Esophagus squamous epithelium (tissue), 4 donors: ENCODE measurements around the gene SLCO4C1.

Experiments used
- POLR2A ChIP-seq, 4 donors: fragments of 450-650 bp; IDR thresholded peaks; one replicate each; pipeline ENCODE4 v1.6.1; 2017; ENCODE audit warnings: antibody characterized with exemption in 4 of 4, mild to moderate bottlenecking in 4 of 4, moderate library complexity in 3 of 4
- TF ChIP-seq, protein P1 (sequence below), 6 experiments: fragments of 450-650 bp in 4 of 6; fragments of 200-600 bp in 2 of 6; sonication (generic) in 2 of 6; IDR thresholded peaks; one replicate each; pipeline ENCODE4 v1.5.1; 2016 to 2019; ENCODE audit warnings: antibody characterized with exemption in 6 of 6, mild to moderate bottlenecking in 4 of 6, moderate library complexity in 4 of 6

DNA sequence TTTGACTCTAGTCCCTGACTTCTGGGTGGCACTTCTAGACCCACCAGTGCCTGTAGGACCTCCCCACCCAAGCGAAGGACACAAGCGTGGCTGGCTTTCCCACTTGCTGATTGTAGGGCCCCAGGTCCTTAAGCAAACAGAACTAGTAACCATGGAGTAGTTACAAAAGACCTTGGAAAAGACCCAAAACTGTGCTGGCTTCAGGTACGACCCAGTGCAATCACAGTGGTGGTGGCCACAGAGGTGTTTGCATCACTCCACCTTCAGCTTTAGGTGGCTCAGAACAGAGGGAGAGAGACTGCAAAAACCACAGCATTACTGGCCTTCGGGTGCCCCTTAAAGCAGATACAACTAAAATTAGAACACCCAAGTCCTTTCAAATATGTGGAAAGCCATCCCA is 52.9 kb downstream of the SLCO4C1 start:
- TF ChIP-seq, protein P1, sequence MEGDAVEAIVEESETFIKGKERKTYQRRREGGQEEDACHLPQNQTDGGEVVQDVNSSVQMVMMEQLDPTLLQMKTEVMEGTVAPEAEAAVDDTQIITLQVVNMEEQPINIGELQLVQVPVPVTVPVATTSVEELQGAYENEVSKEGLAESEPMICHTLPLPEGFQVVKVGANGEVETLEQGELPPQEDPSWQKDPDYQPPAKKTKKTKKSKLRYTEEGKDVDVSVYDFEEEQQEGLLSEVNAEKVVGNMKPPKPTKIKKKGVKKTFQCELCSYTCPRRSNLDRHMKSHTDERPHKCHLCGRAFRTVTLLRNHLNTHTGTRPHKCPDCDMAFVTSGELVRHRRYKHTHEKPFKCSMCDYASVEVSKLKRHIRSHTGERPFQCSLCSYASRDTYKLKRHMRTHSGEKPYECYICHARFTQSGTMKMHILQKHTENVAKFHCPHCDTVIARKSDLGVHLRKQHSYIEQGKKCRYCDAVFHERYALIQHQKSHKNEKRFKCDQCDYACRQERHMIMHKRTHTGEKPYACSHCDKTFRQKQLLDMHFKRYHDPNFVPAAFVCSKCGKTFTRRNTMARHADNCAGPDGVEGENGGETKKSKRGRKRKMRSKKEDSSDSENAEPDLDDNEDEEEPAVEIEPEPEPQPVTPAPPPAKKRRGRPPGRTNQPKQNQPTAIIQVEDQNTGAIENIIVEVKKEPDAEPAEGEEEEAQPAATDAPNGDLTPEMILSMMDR (IDR thresholded peaks at IDR 0.05) = no peak
- TF ChIP-seq POLR2A (IDR thresholded peaks at IDR 0.05) = no peak
